GM12891 (cell line): ENCODE measurements around the gene CYTH1.

ENCODE experiments used
- POLR2A ChIP-seq: IDR thresholded peaks from 2 replicates; pipeline ENCODE4 v1.6.1; 2011; ENCODE audit warnings: low read depth, low read length, control low read depth
- POLR2AphosphoS5 ChIP-seq: IDR thresholded peaks from 2 replicates; pipeline ENCODE4 v1.6.1; 2011; ENCODE audit warnings: low read depth, low read length, control low read depth
- POU2F2 ChIP-seq: IDR thresholded peaks from 2 replicates; pipeline ENCODE4 v1.6.1; 2011; ENCODE audit warnings: low read depth, mild to moderate bottlenecking, control low read depth, low read length, moderate library complexity
- SPI1 ChIP-seq: IDR thresholded peaks from 2 replicates; pipeline ENCODE4 v1.6.1; 2011; ENCODE audit warnings: low read depth, low read length, control low read depth

GRCh38 chr17:78650093-78650715 lies 131.9 kb downstream of the CYTH1 start:
- TF ChIP-seq POLR2A = no peak
- no peak for TF ChIP-seq POU2F2
- no peak for TF ChIP-seq POLR2AphosphoS5
- TF ChIP-seq SPI1 = no peak
